Measurements from ENCODE around the gene NMD3. TPM values are rescaled to one million over a fixed set of nuclear protein-coding genes. Genes with fewer than 3 reads are reported as not detected.
A peak's percentile ranks its signal among the peaks of the same experiment; 100 is the strongest.
"Not testable (repeated sequence)": the region's sequence is repeated elsewhere in the genome, so short reads cannot be mapped to it uniquely, and the experiment has no call there.

The NMD3 gene
- total RNA-seq, 4 donors from 2014 or later = 32.3 to 45.8 (median 40.6) TPM

GRCh38 chr3:161274691-161275298, 53.7 kb downstream of the NMD3 start:
- WGBS = 73% methylated on average over 4 of the region's 4 CpGs
- Histone ChIP-seq H3K9me3 (peaks cover 0 to 15% (median 6%) of the 10 kb centered on the region in 4 donors), H3K27ac (replicated peaks in 1 of 4) (no peak overlapping the region), H3K27me3 (no peaks in the 10 kb centered on the region), H3K4me3 (no peak overlapping the region), H3K4me1 (no peaks in the 10 kb centered on the region), H3K36me3 (peaks cover 0 to 18% (median 12%) of the 10 kb centered on the region in 4 donors)
- intact Hi-C loops (cut with DNase I) = loop anchor here (1.0 kb wide), 1 partner anchor 150 kb away; no protein-coding TSS in a partner anchor
- no peak for DNase-seq (ENCODE audit: extremely low spot score)
- TF ChIP-seq POLR2A (IDR thresholded peaks at IDR 0.05; ENCODE audit: low read depth) = no peak
- peak; percentile 10 to 42 (median 29) for TF ChIP-seq CTCF (IDR thresholded peaks at IDR 0.05)

GRCh38 chr3:161275919-161276318, 54.8 kb downstream of the NMD3 start:
- no peak overlapping the region for H3K4me3 ChIP-seq
- H3K27me3 ChIP-seq = no peaks in the 10 kb centered on the region
- WGBS = 100% methylated on average over 2 of the region's 2 CpGs
- no peaks in the 10 kb centered on the region for H3K4me1 ChIP-seq
- peaks cover 0 to 18% (median 10%) of the 10 kb centered on the region in 4 donors for H3K36me3 ChIP-seq
- peaks cover 0 to 24% (median 9%) of the 10 kb centered on the region in 4 donors for H3K9me3 ChIP-seq
- TF ChIP-seq POLR2A (IDR thresholded peaks at IDR 0.05; ENCODE audit: low read depth) (no peak), CTCF (IDR thresholded peaks at IDR 0.05) (no peak), EP300 (IDR thresholded peaks at IDR 0.05) (no peak), POLR2AphosphoS5 (IDR thresholded peaks at IDR 0.05) (no peak)
- intact Hi-C loops (cut with DNase I) = no loop called here
- DNase-seq (ENCODE audit: extremely low spot score) = no peak
- H3K27ac ChIP-seq (replicated peaks in 1 of 4) = no peak overlapping the region

- H3K36me3 ChIP-seq; H3K4me3 ChIP-seq; H3K4me1 ChIP-seq; H3K27ac ChIP-seq (replicated peaks in 1 of 4); H3K27me3 ChIP-seq; DNase-seq (ENCODE audit: extremely low spot score); intact Hi-C loops (cut with DNase I): not testable (repeated sequence)
- peaks cover 0 to 38% (median 15%) of the 10 kb centered on the region in 4 donors for H3K9me3 ChIP-seq
- WGBS = 89% methylated on average over 4 of the region's 4 CpGs
Measured at GRCh38 chr3:161282387-161282786, 61.3 kb downstream of the NMD3 start.

DNA sequence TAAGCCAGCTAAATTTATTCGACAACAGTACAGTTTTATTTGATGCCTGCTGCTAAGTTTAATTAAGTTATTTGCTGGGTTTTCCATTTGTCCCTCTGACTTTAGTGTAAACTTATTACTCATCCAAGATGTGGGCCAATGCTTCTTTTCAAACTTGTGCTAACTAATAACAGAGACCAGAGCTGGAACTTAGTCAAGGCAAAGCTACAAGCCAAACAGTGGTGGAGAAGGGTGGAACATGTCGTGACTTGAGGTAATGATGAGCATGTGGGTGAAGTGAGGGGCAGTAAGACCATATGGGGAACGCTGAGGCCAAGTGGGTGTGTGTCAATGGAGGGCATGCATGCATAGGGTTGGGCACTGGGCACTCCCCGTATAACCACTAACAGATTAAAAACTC, 63.9 kb downstream of the NMD3 start:
- Histone ChIP-seq H3K27ac (replicated peaks in 1 of 4) (no peak overlapping the region), H3K9me3 (peaks cover 0 to 22% (median 9%) of the 10 kb centered on the region in 4 donors), H3K4me1 (no peaks in the 10 kb centered on the region), H3K36me3 (no peaks in the 10 kb centered on the region), H3K27me3 (no peaks in the 10 kb centered on the region), H3K4me3 (no peak overlapping the region)
- TF ChIP-seq CTCF (IDR thresholded peaks at IDR 0.05) (no peak), EP300 (IDR thresholded peaks at IDR 0.05) (no peak), POLR2AphosphoS5 (IDR thresholded peaks at IDR 0.05) (no peak), POLR2A (IDR thresholded peaks at IDR 0.05; ENCODE audit: low read depth) (no peak)
- intact Hi-C loops (cut with DNase I) = no loop called here
- 82% methylated on average over 4 of the region's 4 CpGs for WGBS
- DNase-seq (ENCODE audit: extremely low spot score) = no peak

- H3K27me3 ChIP-seq = no peaks in the 10 kb centered on the region
- intact Hi-C loops (cut with DNase I) = no loop called here
- no peak overlapping the region for H3K27ac ChIP-seq (replicated peaks in 1 of 4)
- H3K9me3 ChIP-seq = peaks cover 0 to 5% (median 0%) of the 10 kb centered on the region in 4 donors
- DNase-seq (ENCODE audit: extremely low spot score) = no peak
- WGBS = 100% methylated on average over 1 of the region's 4 CpGs
- H3K4me1 ChIP-seq = no peaks in the 10 kb centered on the region
- H3K36me3 ChIP-seq = no peaks in the 10 kb centered on the region
- TF ChIP-seq CTCF (IDR thresholded peaks at IDR 0.05) (no peak), EP300 (IDR thresholded peaks at IDR 0.05) (no peak), POLR2AphosphoS5 (IDR thresholded peaks at IDR 0.05) (no peak), POLR2A (IDR thresholded peaks at IDR 0.05; ENCODE audit: low read depth) (no peak)
- H3K4me3 ChIP-seq = no peak overlapping the region
Measured at GRCh38 chr3:161289174-161289573, 68.1 kb downstream of the NMD3 start.

Data from esophagus muscularis mucosa (tissue), 4 donors.